DOHH2 (cell line): ENCODE data around the gene SLC39A11.

Experiments
- H3F3A ChIP-seq: fragments of 200-600 bp; sonication (generic), shearing (Covaris generic); 2 replicates; pipeline ENCODE4 v1.6.0; 2016; ENCODE audit warnings: antibody characterized with exemption, mild to moderate bottlenecking; ENCODE audit not compliant: control insufficient read depth, insufficient read depth
- H3K27ac ChIP-seq: fragments of 200-600 bp; sonication (generic); 2 replicates; pipeline ENCODE4 v1.5.1; 2014; ENCODE audit warnings: low read depth, mild to moderate bottlenecking, low read length, moderate library complexity
- H3K27me3 ChIP-seq: fragments of 200-600 bp; sonication (generic); 2 replicates; pipeline ENCODE4 v1.6.1; 2014; ENCODE audit warnings: mild to moderate bottlenecking, low read length, mixed read lengths; ENCODE audit not compliant: control insufficient read depth
- H3K36me3 ChIP-seq: fragments of 200-600 bp; sonication (generic); 2 replicates; pipeline ENCODE4 v1.6.1; 2014; ENCODE audit warnings: mild to moderate bottlenecking, low read length, moderate library complexity, mixed read lengths; ENCODE audit not compliant: control insufficient read depth
- H3K4me1 ChIP-seq: fragments of 200-600 bp; sonication (generic); 2 replicates; pipeline ENCODE4 v1.6.1; 2014; ENCODE audit warnings: mild to moderate bottlenecking, low read length, mixed read lengths; ENCODE audit not compliant: control insufficient read depth
- H3K4me2 ChIP-seq: fragments of 200-600 bp; sonication (generic); 2 replicates; pipeline ENCODE4 v1.6.0; 2014; ENCODE audit warnings: mild to moderate bottlenecking, low read length, moderate library complexity
- H3K4me3 ChIP-seq: fragments of 200-600 bp; sonication (generic); 2 replicates; pipeline ENCODE4 v1.5.1; 2014; ENCODE audit warnings: mild to moderate bottlenecking, low read length, mixed read lengths
- H3K79me2 ChIP-seq: fragments of 200-600 bp; sonication (generic); 2 replicates; pipeline ENCODE4 v1.6.1; 2014; ENCODE audit warnings: mild to moderate bottlenecking, low read length, mixed read lengths; ENCODE audit not compliant: control insufficient read depth
- H3K9me2 ChIP-seq: fragments of 200-600 bp; sonication (generic); replicated peaks from 2 replicates; pipeline ENCODE4 v1.6.1; 2014; ENCODE audit warnings: mild to moderate bottlenecking, low read length, mixed read lengths; ENCODE audit not compliant: control insufficient read depth
- H3K9me3 ChIP-seq: fragments of 200-600 bp; sonication (generic); 2 replicates; pipeline ENCODE4 v1.6.1; 2014; ENCODE audit warnings: antibody characterized with exemption, low read length, mixed read lengths; ENCODE audit not compliant: control insufficient read depth, insufficient read depth
- H4K20me1 ChIP-seq: fragments of 200-600 bp; sonication (generic); 2 replicates; pipeline ENCODE4 v1.6.0; 2014; ENCODE audit warnings: low read depth, mild to moderate bottlenecking, antibody characterized with exemption, low read length, moderate library complexity; ENCODE audit not compliant: control insufficient read depth, insufficient read depth
- CTCF ChIP-seq: fragments of 200-600 bp; sonication (generic); IDR thresholded peaks from one replicate; pipeline ENCODE4 v1.5.1; 2014; ENCODE audit warnings: antibody characterized with exemption, mild to moderate bottlenecking, low read depth, low read length; ENCODE audit not compliant: poor library complexity, severe bottlenecking
- EZH2phosphoT487 ChIP-seq: fragments of 200-600 bp; sonication (generic); IDR thresholded peaks from 2 replicates; pipeline ENCODE4 v1.6.1; 2017; ENCODE audit warnings: borderline replicate concordance, mild to moderate bottlenecking, antibody characterized with exemption, low read length, moderate library complexity, mixed read lengths

Gene SLC39A11

GRCh38 chr17:72930031-72930430 lies 162.5 kb downstream of the SLC39A11 start:
- Histone ChIP-seq H3K36me3 (no peaks in the 10 kb centered on the region), H4K20me1 (no peaks in the 10 kb centered on the region), H3K79me2 (no peaks in the 10 kb centered on the region), H3K4me2 (no peak overlapping the region), H3F3A (no peaks in the 10 kb centered on the region), H3K27me3 (no peaks in the 10 kb centered on the region), H3K4me1 (no peaks in the 10 kb centered on the region), H3K9me3 (no peaks in the 10 kb centered on the region), H3K27ac (no peak overlapping the region), H3K9me2 (no peaks in the 10 kb centered on the region), H3K4me3 (no peak overlapping the region)
- no peak for TF ChIP-seq EZH2phosphoT487
- no peak for TF ChIP-seq CTCF

- Histone ChIP-seq H3K79me2 (no peaks in the 10 kb centered on the region), H3K9me3 (no peaks in the 10 kb centered on the region), H4K20me1 (no peaks in the 10 kb centered on the region), H3K4me2 (no peak overlapping the region), H3K36me3 (no peaks in the 10 kb centered on the region), H3K9me2 (no peaks in the 10 kb centered on the region), H3F3A (no peaks in the 10 kb centered on the region), H3K27me3 (no peaks in the 10 kb centered on the region), H3K27ac (no peak overlapping the region), H3K4me3 (no peak overlapping the region), H3K4me1 (no peaks in the 10 kb centered on the region)
- TF ChIP-seq CTCF: no peak
Measured at GRCh38 chr17:72928454-72929136, 163.9 kb downstream of the SLC39A11 start.

GRCh38 chr17:72927760-72928159 lies 164.7 kb downstream of the SLC39A11 start:
- Histone ChIP-seq H3K9me3 (no peaks in the 10 kb centered on the region), H3K27ac (no peak overlapping the region), H3K4me1 (no peaks in the 10 kb centered on the region), H3K9me2 (no peaks in the 10 kb centered on the region), H3K79me2 (no peaks in the 10 kb centered on the region), H3K4me3 (no peak overlapping the region), H3K4me2 (no peak overlapping the region), H3F3A (no peaks in the 10 kb centered on the region), H3K36me3 (no peaks in the 10 kb centered on the region), H3K27me3 (no peaks in the 10 kb centered on the region), H4K20me1 (no peaks in the 10 kb centered on the region)
- no peak for TF ChIP-seq CTCF
- no peak for TF ChIP-seq EZH2phosphoT487
